Measurements from ENCODE around the gene RABL3.
"Not testable (repeated sequence)": the region's sequence is repeated elsewhere in the genome, so short reads cannot be mapped to it uniquely, and the experiment has no call there.

Gene RABL3

DNA sequence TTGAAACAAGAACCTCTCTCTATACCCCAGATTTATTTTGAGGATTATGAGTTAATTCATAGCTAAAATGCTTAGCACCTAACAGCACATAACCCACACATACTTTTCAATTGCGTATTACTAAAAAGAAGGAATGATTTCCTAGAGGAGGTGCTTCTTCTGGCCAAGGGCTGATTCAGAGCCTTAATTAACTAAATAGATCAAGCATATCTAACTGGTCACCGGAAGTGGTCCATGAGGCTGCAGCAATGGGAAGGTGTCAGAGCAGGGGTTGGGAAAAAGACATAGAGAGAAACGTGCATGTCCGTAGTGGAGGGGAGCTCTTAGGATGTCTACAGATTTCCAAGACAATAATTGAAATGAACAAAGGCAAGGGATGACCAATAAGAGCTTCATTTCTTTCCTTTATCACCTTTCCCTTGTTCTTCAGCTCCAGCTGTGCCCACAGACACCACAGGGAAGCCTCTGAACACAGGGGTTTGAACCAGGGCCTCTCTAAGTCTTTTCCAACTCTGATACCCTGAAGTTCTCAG is 60.7 kb downstream of the RABL3 start:
- no peak for DNase-seq

DNA sequence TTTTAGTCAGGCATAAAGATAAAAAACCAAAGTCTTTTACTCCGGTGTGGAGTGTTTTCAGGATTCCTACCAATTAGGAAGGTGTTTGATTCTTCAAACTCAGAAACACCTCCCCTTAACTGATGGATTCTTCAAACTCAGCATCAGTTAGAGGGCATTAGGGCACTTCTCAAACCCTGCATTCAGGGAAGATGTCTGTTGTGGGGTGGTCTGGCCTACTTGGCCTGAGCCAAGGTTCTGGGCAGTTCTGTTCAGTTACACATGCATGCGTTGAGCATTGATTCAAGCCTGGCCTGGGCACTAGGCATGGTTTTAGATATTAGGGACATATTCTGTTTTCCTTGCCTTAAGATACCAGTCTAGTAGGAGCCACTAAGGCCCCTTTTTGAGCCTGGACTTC is 61.3 kb downstream of the RABL3 start:
- DNase-seq = no peak

DNA sequence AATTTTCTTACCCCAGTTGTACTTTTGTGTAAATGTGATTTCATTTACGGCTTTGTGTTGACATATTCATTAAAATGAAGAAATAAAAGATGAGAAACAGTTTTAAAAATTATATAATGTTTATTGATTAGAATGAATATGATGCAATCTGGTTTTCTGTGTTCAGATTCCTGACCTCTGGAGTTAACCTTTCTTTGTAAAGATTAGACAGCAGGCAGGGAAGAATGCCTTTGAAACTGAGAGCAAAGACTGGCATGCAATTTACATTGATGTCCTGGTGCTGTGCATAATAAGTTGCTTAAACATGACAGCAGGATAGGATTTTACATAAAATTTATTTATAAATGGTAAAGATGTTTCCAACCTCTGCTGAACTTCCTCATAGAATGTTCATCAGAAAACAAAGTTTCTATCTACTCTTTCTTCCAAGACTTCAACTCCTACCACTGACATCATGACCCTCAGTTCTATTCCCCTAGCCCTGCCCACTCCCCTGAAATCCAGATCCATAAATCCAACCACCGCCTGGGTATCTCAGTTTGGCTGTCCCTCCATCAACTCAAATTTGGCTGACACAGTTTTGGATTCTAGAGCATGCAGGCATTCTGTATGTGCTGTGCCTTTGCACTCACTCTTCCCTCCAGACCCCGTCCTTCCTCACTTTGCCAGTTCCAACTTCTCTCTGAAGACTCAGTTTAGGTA is 62.0 kb downstream of the RABL3 start:
- DNase-seq = no peak

DNA sequence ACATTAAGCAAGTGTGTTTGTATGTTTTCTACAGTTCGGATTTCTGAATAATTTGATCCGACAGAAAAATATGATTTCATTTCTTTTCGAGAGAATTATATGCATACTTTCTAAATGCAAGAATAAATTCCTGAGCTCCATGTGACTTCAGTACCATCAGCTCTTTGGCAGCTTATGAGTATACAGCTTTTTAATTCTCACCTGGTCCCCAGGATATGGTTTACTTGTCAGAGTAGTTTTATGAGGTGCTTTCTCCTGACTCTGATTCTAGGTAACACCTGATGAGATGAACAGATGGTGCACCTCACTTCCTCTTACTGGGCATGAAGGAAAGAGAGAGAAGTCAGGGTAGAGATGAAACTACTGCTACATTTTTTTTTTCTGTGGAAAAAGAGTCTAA is 63.3 kb downstream of the RABL3 start:
- no peak for DNase-seq

DNA sequence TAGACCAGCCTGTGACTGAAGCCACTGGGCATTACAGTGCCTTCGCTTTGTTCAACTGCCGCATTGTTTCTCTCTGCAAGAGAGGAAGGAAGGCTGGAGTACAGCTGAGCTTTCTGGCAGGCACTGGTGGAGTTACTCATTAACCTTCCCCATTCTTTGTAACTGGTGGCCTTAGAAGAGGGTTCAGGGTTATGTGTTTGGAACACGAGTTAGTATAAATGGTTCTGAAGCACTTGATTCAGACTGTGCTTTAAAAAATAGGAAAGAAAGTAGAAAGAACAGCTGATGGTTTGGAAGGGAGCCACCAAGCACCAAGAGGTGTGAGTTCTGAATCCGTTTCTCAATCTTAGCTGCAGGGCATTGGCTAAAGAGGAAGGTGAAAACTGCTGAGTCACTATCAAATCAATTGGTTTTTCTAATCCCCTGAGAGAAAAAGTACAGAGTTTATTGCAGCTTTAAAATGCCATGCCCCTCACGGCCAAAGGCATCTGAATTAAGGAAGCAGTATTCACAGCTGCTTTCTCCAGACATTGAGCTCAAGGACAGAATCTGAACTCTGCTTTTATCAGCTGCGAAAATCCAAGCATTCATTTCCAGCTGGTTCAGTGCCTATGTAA is 63.9 kb downstream of the RABL3 start:
- no peak for DNase-seq

DNA sequence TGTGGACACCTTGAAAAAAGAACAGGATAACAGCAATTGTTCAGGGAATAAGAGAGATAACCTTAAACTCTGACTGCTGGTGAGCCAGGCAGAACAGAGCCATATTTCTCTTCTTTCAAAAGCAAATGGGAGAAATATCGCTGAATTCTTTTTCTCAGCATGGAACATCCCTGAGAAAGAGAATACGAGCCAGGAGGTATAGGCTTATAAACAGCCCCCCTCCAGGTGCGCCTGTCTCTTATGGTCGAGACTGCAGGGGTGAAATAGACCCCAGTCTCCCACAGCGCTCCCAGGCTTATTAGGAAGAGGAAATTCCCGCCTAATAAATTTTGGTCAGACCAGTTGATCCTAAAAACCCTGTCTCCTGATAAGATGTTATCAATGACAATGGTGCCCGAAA is 65.1 kb downstream of the RABL3 start:
- DNase-seq = not testable (repeated sequence)

DNA sequence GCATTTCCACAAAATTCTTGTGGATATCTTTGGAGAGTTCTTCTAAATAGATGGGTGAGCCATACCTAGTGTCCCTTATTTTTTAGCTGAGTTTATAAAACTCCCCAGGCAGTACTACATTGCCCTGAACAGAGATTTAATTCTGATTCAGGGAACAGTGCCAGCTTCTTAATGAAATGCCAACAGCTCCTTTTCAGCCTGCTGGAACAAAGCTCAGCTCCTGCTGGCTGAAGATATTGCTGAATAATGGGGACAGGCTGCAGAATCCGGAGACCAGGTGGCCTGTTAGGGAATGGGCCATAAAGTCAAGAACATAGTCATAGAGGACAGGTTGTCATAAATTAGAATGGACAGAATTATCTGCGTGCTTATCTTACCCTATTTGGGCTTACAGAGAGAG is 69.2 kb downstream of the RABL3 start:
- no peak for DNase-seq

DNA sequence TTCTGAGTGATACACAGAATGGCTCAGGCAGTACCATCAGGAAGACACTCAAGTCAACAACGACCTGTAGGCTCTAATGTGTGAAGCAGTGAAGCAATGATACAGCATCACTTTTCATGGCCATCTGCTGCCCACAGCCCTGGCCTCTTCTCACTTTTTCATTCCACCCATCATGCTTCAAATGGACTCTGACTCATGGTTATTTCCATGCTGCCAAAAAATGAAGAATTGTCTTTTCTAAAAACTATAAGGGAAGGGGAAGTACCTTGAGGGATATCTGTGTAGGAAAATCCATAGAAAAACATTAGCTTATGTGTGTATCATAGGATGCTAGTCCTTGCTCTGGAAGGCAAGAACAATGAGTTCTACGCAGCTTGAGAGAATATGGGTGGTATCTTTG is 71.7 kb downstream of the RABL3 start:
- DNase-seq = no peak

DNA sequence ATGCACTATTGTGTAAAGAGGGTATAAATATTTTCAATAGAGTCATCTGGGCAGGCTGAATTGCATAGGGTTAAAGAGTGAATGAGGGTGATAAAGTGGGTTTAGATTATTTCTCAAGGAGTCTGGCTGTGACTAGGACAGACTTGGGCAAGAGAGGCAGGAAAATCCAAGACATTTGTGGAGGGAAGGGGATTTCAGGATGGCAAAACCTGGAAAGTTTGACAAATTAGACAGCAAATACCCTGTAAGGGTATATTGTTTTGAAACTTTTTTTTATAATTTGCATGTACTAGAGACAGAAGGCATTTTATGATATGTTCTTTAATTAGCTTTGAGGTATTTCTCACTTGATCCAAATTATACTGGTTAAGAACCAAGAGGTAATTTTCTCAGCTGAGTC is 77.4 kb downstream of the RABL3 start:
- no peak for DNase-seq

DNA sequence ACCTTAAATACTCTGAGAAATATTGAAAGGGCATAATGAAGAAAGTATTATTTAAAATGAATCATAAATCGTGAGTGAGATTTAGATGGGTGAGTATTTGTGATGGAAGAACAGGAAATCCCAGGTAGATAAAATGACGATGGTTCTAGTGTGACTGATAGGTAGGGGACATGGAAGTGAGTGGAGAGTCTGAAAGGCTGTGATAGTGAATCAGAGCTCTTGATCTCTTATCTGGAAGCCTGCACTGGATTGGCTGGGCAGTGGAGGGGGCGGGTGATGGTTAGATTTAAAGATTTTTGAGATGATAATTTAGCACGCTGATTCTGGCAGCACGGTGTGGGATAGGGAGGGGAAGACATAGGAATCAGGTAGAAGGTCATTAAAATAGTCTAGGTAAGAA is 80.4 kb downstream of the RABL3 start:
- DNase-seq = no peak

DNA sequence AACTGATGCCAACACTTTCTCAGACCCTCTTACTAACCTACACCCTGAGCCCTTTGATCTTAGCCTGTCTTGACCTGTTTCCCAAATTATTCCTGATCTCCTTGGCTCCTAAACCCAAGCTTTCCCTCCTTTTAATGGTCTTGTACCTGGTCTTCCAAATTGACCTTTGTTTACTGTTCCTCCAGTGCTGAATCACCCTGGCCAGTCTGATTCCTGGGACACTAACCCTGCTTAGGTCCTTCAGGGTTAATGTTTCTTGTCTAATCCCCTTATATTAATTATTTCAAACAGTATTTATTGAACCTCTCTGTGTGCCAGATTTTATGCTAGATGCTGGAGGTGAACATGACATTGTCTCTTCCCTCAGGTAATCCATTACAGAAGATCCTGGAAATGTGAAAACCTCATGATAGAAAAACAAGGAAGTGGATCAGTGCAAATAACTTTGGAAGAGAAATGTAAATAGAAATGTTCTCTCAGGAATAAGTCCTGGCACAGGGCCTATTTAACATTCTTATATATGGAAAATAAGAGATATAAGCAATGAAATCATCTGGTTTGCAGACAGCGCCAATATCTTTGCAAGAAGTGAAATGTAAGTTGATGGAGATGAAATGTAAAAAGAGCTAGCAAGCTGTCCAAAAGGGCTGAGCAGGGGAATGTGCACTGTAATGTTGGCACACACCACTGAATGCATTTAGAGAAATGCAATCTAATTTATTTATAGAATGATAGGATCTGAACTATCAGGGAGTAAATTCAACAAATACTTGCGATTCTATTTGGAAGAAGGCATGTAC is 81.0 kb downstream of the RABL3 start:
- no peak for DNase-seq

DNA sequence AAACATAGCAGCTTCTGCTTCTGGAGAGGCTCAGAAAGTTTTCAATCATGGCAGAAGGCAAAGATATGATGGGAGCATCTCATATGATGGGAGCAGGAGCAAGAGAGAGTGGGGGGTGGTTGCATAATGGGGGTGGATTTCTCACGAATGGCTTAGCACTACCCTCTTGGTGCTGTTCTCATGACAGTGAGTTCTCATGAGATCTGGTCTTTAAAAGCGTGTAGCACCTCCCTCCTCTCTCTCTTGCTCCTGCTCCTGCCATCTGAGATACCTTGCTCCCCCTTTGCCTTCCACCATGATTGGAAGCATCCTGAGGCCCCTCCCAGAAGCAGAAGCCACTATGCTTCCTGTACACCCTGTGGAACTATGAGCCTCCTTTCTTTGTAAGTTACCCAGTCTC is 82.5 kb downstream of the RABL3 start:
- no peak for DNase-seq

DNA sequence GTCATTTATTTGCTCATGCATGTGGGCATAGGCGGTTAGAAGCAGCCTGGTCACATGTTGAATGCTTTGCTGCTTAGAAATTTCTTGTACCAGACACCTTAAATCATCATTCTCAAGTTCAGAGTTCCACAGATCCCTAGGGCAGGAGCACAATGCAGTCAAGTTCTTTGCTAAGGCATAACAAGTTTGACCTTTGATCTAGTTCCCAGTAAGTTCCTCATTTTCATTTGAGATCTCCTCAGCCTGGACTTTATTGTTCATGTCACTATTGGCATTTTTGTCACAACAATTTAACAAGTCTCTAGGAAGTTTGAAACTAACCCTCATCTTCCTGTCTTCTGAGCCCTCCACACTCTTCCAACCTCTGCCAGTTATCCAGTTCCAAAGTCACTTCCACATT is 83.0 kb downstream of the RABL3 start:
- no peak for DNase-seq

DNA sequence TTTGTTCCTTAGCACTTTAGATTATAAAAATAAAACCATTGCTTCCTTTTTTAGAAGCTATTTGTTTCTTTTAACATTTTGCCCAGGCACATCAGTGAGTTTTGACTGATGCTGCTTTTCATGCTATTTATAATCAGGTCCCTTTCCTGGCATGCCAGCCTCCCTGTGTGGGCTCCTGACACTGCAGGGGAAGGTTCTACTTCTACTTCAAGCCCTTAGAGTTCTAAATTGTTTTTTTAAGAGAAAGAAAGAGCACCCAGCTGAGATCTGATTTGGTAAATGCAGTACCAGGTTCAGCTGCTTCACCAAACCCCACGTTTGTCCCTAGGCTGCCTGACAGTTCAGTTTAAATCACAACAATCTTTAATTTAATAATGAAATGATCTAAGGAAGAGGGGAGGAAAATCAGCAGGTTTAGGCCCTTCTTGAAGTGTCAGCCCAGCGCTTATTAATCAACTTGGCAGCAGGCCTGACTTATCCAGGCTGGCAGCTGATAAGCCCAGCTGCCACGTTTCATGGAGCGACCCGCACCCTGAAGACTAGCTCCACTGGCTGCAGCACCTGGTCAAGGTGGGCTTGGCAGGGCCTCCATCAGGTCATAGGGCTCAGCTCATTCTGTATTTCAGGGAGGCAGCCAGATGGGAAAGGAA is 89.3 kb downstream of the RABL3 start:
- DNase-seq = no peak

DNA sequence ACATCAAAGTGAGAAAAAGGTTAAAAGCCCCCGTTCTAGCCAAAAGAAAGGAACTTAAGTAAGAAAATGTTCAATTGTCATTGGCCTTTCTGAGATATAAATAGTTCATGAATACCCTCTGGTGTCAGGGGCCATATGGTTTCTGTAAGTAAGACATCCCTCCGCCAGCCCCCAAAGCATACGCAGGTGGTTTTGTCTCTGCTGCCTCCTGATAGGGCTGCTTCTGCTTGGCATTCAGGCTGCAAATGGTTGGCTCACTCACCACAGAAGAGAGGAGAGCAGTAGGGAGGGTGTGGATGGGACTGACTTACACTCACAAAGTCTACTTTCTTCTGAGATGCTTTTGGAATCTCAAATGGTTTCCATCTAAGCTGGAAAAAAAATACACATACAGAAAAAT is 90.0 kb downstream of the RABL3 start:
- no peak for DNase-seq

DNA sequence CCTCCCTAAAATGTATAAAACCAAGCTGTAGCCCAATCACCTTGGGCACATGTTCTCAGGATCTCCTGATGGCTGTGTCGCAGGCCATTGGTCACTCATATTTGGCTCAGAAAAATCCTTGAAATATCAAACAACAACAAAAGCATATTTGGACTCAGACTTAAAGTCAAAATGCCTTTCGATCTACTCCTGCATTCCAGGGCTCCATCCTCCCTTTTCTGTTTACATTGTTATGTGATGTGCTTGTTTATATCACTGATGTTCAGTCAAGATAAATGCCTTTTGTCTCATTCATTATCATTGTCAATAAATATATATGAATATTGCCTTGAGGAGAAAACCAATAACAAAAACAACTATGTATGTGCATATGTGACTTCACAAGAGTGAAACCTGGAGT is 92.0 kb downstream of the RABL3 start:
- DNase-seq = no peak

DNA sequence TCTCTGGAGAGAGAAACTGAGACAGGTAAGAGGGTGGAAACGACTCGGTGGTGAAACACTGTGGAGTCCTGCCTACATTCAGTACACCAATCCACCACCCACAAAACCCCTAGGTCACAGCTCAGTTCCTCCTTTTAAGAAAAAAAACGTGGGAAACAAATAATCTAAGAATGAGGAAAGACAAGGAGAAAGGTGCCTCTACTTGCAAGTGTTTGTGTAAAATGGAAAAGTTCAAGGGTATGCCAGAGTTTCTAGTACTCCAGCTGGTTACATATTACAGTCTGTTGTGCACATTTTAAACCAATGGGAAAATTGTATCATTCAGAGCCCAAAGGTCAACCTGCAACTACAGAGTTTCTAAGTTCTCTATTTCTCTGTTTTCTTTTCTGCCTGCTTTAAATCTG is 92.5 kb downstream of the RABL3 start:
- DNase-seq = no peak

DNA sequence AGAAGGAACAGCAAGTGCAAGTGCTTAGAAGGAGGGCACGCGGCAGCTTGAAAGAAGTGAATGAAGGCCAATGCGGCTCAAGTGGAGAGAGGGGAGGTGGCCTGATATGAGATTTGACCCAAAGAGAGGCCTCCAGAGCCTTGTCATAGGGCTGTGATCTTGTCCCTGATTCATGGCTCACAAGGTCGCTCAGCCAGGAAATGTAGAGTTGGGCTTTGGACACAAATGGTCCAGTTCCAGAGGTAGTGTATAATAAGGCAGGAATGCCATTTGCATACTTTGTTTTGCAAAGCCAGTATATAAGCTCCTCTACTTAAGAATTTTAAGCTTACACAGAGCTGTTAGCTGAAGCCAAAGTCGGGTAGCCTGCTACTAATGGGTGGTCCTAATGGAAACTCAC is 94.0 kb downstream of the RABL3 start:
- no peak for DNase-seq

DNA sequence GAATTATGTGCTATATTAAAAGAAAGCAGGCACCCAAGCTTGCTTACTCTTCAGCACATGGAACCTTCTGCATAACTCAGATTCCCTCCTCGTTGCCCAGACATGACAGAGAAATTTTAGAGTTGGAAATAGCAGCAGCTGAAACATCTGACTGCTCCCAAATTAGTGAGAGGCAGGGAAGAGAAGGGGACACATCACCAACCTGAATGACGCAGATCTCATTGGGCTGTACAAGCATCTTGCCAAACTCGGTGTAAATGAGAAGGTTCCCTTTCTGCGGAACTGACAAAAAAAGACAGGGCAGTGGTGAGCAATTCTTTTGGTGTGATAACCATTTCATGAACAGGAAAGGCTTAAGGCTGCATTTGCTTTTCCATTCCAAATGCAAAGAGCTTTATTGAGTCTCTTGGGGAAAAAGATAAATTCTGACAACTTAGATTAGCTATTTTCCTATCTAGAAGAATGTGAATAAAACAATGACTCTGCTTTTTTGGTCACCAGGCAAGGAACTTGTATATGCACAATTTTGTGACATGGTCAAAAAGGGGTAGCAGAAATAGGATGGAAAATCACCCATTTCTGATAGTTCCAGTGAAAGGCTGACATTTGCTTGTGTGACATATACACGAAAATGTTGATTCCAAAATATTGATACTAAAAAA is 95.4 kb downstream of the RABL3 start:
- DNase-seq = no peak

DNA sequence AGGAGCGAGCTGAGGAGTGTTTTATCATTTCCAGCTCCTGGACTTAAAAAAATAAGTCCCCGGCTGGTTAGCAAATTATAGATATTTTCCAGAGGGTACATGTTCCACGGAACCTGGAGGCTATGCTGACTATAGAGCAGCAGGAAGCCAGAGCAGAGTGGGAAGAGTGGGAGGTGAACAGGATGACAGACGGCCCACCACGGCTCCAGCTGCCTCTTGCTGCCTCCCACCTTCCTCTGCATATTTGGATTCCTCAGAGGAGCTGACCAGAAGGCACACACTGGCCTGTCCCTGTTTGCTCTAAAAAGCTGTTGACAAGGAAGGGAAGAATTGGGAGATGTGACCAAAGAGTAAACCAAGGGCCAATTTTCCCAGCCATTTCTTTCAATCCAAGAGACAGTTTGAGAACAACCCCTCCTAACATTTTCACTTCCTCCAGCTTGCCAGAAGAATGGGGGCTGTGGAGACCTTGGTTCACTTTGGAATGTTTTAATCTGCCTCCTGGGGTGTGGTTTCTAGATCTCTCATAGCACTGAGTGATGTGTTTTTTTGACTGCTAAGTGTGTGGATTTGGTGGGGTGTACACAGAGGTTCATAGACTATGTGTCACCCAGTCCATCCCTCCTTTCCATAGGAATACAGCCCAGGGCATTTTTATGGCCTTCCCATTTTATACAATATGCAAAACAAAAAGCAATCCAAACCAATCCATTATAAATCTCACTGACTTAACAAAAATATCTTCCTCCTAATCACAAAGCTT is 97.1 kb downstream of the RABL3 start:
- no peak for DNase-seq

DNA sequence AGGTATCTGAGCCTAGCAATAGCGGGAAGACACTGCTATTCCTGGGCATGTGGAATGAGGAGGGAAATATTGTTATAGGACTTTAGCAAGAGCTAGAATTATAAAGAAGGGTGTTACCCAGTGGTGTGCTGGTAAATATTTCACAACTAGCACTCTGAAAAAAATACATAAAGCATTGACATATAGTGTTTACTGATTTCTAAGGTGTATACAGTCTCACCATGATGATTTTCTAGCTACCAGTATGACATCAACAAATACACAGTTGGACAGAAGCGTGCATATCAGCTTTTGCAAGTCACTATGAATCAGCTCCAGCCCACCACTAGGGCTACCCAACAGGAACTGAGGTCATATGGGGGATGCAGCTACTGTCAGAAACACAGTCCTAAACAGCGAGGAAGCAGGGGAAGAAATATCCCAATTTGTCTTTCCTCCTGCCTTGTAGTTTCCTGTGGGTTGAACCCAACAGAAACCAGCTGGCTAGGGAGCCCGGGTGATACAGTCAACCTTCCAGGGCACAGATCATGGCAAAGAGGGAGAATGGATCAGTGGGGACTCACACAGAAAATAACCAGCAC is 99.9 kb downstream of the RABL3 start:
- no peak for DNase-seq
